Dermis microvascular lymphatic vessel endothelial cell (primary cell): Measurements from ENCODE around the gene EGFL7. TPM values are rescaled to one million over a fixed set of nuclear protein-coding genes. Genes with fewer than 3 reads are reported as not detected.
"Not testable (repeated sequence)": the region's sequence is repeated elsewhere in the genome, so short reads cannot be mapped to it uniquely, and the experiment has no call there.

Experiments used
- DNase-seq, 2 donors: peaks; one replicate each; pipeline versions ENCODE4 v3.0.0 to v3.0.0-alpha.2; 2010; ENCODE audit warnings: low read depth in 2 of 2
- total RNA-seq: library from RNA; depleted of rRNA; stranded (reverse); fragments of >200 nt; gene quantifications from 2 replicates; pipeline ENCODE4 v1.2.1, GENCODE V29; 2014

EGFL7 gene
- total RNA-seq, 1 donor from 2014 or later, result 330 TPM

- no peak for DNase-seq
Measured at GRCh38 chr9:136697146-136697820, 34.6 kb downstream of the EGFL7 start.

GRCh38 chr9:136697821-136698526, 35.3 kb downstream of the EGFL7 start:
- DNase-seq, result no peak

GRCh38 chr9:136698635-136699246, 36.0 kb downstream of the EGFL7 start:
- DNase-seq, result no peak

GRCh38 chr9:136700304-136700703, 37.6 kb downstream of the EGFL7 start:
- DNase-seq, result no peak

GRCh38 chr9:136700959-136701667, 38.4 kb downstream of the EGFL7 start:
- peak in 1 of 2 donors; percentile 34 for DNase-seq

- no peak for DNase-seq
Measured at GRCh38 chr9:136701668-136702053, 38.9 kb downstream of the EGFL7 start.

GRCh38 chr9:136703276-136703860, 40.7 kb downstream of the EGFL7 start:
- no peak for DNase-seq

- DNase-seq, result not testable (repeated sequence)
Measured at GRCh38 chr9:136704741-136705140, 42.0 kb downstream of the EGFL7 start.

GRCh38 chr9:136705564-136705963, 42.8 kb downstream of the EGFL7 start:
- DNase-seq, result no peak

GRCh38 chr9:136707011-136707410, 44.3 kb downstream of the EGFL7 start:
- DNase-seq, result no peak

- no peak for DNase-seq
Measured at GRCh38 chr9:136707849-136708517, 45.3 kb downstream of the EGFL7 start.

GRCh38 chr9:136709454-136710109, 46.9 kb downstream of the EGFL7 start:
- no peak for DNase-seq

GRCh38 chr9:136710543-136710942, 47.8 kb downstream of the EGFL7 start:
- DNase-seq, result no peak

- DNase-seq, result peak in 1 of 2 donors; percentile 66
Measured at GRCh38 chr9:136711219-136711648, 48.5 kb downstream of the EGFL7 start.

- peak in 1 of 2 donors; percentile 67 for DNase-seq
Measured at GRCh38 chr9:136711751-136712689, 49.3 kb downstream of the EGFL7 start, which contains the start of gene DIPK1B. Gene DIPK1B, plus strand, starts transcription at chr9:136712572. Its CDS starts 94 bp downstream, at chr9:136712666.

GRCh38 chr9:136712690-136713544, 50.2 kb downstream of the EGFL7 start:
- peak in 1 of 2 donors; percentile 29 for DNase-seq

- DNase-seq, result peak in 1 of 2 donors; percentile 61
Measured at GRCh38 chr9:136713550-136713949, 50.8 kb downstream of the EGFL7 start.
